AG08396 (cell line): ENCODE measurements around the gene FOXD4.
"Not testable (repeated sequence)": the region's sequence is repeated elsewhere in the genome, so short reads cannot be mapped to it uniquely, and the experiment has no call there.

Experiments used
- DNase-seq: peaks from one replicate; pipeline ENCODE4 v3.0.0; 2012; ENCODE audit warnings: low spot score, mixed read lengths

Gene FOXD4

DNA sequence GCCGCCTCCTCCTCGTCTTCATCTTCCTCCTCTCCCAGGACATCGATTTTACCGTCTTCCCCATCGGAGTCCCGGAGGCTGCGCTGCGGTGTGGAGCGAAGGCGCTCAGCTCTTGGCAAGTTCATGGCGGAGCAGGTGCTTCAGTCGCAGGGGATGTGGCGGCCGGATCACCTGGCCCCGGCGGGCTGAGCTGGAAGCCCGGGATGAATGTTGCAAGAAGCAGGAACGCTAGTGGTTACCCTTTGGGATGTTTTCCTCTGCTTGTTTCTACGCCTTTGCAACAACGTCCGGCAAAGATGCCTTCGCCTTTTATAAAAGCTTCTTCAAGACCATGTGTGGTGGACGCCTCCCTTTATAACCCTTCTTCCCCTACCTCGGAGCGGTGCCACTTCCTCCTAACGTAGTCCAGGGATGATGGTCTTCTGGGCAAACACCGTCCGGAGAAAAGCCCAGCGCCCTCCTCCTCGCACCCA lies at the start of gene FOXD4:
Gene FOXD4, minus strand, starts transcription at position 423 of the 473 bp plus-strand sequence. Its CDS starts 298 bp downstream, at position 125.
- not testable (repeated sequence) for DNase-seq

DNA sequence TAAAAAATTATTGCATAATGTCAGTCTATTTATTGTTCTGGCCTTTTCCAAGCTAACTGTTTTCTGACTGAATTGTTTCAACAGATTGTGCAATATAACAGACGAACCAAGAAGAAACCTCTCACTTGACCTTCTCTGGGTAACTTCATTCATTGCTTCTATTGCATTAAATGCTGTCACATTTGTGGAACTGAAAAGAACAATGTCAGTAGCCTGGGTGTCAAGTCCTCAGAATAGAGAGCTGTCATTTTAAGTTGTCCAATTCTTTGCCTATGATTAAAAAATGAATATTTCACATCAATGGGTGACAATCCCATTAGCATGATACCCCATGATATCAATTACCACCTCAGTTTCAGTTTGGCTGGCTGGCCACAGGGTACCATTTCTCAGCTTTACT lies 41.7 kb upstream of the FOXD4 start:
- DNase-seq, result not testable (repeated sequence)

DNA sequence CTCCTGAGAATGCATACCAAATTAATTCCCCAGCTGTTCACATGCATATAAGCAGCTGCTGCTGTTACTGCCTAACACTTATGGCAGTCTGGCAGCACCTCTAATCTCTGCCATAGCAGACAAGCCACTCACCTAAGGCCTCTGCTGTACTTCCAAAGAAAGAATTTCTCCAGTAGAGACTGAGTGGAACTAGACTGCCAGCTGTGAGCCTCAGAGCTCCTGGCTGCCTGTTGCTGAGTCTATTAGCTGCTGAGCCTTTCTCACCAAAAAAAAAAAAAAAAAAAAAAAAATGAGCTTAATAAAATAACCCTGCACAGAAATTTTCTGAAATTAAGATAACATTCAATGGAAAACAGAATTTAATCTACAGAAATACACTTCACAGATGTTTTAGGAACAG lies 33.0 kb upstream of the FOXD4 start:
- DNase-seq, result not testable (repeated sequence)

DNA sequence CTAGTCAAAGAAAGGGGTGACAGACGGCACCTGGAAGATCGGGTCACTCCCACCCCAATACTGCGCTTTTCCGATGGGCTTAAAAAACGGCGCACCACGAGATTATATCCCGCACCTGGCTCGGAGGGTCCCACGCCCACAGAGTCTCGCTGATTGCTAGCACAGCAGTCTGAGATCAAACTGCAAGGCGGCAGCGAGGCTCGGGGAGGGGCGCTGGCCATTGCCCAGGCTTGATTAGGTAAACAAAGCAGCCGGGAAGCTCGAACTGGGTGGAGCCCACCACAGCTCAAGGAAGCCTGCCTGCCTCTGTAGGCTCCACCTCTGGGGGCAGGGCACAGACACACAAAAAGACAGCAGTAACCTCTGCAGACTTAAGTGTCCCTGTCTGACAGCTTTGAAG lies 21.7 kb upstream of the FOXD4 start:
- not testable (repeated sequence) for DNase-seq

DNA sequence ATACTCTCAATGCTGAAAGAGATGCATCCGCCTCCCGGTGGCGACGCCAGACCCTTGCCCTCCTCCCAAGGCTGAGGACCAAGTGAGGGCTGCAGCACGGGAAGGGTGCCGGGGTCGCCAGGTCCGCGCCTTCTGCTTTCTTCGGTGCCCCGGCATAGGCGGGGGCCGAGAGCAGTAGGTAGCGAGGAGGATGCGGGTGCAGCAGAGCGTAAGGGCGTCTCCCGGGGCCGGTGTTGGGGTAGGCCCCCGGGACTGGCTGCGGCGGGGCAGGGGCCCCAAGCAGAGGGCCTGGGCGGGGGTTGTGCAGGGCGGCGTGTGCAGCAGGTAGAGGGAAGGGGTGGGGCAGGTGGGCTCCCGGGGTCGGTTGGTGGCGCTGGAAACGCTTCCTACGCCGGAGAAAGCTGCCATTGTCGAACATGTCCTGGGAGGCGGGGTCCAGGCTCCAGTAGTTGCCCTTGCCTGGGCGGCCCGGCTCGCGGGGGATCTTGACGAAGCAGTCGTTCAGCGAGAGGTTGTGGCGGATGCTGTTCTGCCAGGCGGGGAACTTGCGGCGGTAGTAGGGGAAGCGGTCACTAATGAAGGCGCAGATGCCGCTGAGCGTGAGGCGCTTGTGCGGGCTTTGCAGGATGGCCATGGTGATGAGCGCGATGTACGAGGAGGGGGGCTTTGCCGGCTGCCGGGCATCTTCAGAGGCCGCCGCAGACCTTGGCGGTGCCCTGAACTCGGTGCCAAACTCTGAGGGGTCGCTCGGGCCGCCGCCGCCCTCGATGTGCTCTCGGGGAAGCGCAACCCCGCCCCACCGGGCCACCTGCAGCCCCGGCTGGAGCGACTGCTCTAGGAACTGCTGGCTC lies 848 bp downstream of the FOXD4 start:
- not testable (repeated sequence) for DNase-seq

DNA sequence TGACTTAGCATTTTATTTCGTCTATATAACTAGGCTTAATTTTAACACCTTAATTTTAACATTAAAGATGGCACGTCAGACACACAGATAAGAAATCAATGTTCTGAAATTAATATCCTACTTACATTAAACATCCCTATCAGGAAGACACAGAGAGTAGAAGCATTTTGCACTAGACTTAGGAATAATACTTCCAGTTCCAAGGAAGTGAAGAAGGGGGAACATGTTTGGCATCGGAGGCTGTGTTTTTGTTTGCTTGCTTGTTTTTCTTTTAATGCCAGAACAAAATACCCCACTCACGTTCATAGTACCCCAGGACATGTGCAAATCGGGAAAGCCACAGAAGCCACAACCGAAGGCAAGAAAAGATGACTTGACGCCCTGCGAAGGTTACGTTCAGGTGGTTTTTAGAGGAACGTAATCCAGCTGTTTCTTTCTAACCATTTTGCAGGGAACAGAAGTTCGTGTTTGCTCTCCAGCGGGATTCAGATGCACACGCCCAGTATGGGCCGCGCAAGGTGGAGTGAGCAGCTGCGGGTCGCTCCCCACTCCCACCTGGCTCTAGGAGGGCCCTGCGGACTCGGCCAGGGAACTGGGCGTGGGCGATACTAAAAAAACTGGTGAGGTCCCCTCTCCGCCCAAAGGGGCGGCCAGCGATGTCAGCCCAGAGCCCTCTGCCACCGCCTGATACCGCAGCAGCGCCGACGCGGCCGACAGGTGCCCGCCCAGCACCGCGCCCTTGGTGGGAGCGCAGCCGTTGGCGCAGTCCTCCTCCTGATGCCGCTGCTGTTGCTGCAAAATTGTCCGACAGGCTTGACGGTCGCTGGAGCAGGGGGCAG lies 1.8 kb downstream of the FOXD4 start:
- not testable (repeated sequence) for DNase-seq

DNA sequence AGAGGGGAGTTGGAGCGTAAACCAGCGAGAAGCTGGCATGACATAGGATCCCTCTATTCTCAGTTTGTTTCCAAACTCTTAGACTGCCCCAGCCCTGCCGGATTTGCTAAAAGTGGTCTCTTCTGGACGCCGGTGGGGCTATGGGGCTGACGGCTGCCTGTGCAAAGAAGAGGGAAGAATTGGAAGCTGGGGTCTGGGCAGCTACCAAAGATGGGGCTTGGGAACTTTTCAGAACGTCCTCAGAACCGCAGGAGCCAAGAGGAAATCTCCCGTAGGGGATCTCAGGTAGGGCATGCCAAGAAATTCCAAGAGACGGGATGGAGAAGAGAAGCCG lies 3.1 kb downstream of the FOXD4 start:
- DNase-seq, result not testable (repeated sequence)

DNA sequence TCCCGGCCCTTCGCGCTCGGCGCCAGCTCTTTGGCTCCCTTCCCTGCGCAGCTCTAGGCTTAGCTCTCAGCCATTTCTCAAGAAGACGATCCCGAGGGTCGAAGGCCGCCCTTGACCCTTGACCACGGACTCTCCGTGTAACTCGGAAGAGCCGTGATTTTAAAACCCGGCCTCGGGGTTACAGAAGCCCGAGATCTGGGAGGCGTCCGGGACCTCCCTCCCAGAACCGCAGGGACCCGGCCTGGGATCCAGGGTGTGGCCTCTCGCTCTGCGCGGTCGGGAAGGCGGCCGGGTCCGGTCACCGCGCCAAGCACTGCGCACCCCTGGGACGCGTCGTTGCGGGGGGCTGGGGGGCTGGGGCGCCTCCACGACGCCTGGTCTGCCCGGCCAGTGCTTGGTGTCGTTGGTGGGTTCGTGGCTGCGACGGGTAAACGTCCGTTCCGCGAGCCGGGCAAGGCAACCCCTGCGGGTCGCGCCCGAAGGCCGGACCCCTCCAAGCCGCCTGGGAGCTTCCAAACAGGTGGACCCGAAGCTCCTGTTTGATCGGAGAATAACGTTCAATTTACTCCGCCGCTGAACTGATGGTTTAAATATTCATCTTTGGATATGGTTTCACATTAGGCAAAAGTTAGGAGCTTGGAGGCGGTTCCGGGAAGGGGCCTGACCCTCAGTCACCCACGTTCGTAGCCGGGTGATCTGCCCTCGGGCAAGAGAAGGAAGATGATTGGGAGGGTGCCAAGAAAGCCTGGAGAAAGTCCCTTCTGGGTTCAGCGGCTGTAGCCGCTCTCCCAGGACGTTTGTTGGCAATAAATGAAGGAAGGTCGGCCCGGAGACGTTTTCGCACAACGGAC lies 3.7 kb downstream of the FOXD4 start:
- DNase-seq, result peak; percentile 5

DNA sequence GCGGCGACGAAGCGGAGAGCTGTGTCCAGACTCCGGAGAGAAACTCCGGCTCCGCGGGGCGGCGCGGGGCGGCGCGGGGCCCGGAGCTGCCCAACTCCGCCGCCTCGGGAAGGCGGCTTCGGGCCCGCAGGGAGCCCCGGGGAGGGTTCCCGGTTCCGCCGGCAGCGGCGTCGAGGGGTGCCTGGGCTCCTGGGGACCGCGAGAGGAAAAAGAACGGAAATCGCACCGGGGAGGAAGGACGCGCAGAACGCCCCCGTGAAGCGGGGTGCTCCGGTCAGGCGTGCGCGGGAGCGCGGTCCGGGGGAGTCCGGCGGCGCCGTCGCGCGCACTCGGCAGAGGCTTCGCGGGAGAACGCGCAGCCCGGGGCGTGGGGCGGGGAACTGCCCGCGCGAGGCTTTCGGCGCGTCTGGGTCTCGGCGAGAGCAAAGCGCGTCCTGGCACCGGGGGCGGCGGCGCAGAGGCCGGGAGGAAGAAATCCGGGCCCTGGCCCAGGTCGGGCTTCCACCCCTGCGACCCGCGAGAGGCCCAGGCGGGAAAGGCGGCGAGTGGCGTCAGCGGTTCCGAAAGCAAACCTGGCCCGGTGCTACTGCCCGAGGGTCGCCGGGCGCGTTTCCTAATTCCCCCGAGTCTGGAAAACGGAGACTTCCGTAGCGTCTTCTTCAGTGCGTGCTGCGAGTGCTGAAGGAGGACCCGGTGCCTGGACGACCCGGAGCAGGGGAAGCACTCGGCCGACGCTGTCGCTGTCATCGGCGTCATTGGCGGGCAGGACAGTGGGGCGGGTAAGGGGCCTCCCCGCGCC lies 4.5 kb downstream of the FOXD4 start:
- DNase-seq, result peak; percentile 5

DNA sequence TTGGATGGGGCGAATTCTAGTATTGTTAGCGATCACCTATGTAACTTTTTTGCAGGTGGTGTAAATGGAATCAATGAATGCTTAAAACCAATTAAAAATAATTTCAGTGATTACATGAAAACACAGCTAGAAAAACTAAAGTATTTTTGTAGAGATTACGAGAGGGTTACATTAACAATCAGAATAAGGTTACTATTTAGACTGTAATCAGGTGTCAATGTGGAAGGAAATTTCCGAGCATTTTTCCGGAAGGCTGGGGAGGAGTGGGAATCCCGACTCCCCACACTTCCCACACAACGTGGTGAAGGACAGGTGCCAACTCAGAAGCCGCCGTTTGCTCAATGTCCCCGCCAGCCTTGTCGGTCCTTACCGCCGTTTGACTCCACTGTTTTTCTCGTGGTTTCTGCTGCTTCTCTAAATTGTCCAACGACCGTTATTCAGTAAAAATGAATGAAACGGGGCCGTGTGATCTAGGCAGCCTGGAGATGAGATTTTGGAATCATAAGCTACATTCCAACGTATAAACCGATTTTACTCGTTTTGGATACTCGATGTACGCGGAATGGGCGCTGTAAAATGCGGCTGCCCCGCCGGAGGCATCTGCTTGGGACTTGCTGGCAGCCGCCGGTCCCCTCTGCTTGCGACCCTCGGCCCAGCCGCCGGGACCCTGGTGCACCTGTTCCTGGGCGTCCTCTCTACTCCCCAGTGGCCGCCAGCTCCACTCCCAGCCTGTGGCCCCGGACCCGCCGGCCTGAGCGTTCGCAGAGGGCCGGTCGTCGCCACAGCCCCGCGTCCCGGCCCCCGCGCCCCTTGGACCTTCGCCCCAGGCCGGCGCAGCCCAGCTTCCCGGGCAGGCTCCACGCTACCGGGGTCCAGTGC lies 5.4 kb downstream of the FOXD4 start:
- DNase-seq, result not testable (repeated sequence)

DNA sequence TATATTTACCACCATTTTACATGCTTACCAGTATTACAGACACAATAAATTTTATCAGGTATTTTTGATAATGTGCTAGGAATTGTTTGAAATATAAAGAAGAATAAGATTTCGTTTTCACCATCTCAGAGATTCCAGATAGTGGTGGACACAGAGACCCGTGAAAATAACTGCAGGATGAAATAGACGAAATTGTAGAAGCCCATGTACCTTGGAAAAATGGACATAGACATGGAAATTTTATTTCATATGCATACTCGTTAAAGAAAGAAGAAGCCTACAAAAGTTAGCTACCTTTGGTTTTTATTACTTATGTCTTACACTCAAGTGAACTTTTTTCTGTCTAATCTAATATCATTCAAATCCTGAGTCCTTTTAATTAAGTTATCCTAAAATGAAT lies 7.5 kb downstream of the FOXD4 start:
- not testable (repeated sequence) for DNase-seq

DNA sequence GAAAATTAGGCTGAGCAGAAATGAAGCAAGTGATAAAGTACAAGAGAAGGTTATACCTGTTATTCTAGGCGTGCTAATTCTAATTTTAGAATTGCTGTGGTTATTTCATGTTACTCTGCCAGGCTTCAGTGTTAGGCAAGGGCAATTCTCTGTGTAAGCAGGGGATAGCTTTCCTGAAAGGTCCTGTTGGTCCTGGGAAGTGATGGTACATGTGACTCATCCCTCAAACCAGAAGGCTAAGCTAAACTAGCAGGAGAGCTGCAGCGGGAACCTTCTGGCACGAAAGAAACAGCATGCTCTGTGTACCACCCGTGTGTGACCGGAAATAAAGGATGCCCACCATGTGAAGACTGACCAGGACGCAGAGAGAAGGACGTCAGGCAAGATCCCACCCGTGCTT lies 8.7 kb downstream of the FOXD4 start:
- not testable (repeated sequence) for DNase-seq

DNA sequence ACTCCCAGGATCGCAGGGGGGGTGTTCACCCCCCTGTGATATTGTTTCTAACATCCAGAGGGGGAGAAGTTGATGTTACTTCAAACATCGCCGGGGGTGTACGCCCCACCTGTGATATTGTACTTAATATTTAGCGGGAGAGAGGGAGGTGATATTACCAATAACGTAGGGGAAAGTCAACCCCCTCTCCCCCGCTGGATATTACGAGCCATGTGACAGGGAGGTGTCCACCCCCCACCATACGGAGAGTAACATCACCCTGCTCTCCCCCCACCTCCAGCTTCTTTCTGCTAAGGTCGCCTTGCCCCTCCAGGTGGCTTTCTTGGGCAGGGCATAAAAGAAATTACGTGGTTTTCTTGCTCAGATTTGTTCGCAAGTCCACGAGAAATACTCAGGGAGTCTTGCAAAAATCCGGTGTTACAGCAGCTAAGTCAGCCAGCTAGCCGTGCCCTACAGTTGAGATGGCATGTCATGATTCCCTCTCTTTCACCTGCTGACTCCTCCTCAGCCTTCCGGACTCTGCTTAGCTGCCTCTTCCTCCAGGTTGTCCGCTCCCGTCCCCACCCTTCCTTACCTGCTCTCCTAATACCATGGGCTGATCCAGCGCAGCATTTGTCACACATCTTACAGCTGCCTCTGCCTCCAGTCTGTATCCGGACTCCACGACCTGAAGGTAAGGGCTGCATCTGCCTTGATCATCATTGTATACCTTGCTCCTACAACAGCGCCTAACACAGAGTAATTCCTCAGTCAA lies 9.3 kb downstream of the FOXD4 start:
- DNase-seq, result not testable (repeated sequence)

DNA sequence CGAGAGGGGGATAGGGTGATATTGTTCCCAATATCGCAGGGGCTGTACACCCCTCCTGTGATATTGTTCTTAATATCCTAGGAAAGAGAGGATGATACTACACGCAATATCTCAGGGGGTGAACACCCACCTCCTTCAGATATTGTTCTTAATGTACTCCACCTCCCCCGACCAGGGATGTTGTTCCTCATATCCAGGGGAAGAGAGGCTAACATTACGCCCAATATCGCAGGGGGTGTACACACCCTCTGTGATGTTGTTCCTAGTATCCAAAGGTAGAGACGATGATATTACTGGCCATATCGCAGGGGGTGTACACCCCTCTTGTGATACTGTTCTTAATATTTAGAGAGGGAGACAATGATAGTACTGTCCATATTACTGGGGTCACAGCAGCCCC lies 12.2 kb downstream of the FOXD4 start:
- DNase-seq, result not testable (repeated sequence)

DNA sequence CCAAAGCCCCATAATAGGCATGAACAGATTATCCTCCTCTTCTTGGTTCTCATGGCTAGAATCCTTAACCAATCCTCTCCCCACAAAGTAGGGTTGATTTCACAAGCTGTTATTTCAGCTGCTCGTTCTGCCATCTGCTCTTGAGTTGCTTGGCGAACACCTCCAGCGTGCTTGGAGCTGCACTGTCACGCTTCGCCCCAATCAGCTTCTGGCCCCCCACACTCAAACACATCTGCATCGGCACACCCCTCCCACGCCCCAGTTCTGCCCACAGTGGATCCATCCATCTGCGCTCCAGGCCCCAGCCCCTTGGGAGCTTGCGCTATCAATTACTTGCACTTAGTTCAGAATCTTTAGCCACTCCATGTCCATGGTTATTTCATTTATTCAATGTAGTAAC lies 17.8 kb downstream of the FOXD4 start:
- not testable (repeated sequence) for DNase-seq

DNA sequence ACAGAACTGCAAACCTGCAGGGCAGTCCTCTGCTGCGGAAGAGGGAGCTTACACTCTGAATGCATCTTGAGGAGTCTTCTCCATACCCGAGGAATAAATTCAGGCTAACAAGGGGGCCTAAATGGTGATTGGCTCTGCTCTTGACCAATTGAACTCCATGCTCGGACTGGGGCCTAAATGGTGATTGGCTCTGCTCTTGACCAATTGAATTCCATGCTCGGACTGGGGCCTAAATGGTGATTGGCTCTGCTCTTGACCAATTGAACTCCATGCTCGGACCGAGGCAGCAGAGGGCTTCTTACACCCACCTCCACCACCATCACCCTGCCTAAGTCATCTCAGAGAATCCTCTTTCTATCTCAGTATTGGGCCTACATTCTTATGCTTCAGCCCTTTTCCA lies 18.4 kb downstream of the FOXD4 start:
- DNase-seq, result not testable (repeated sequence)

DNA sequence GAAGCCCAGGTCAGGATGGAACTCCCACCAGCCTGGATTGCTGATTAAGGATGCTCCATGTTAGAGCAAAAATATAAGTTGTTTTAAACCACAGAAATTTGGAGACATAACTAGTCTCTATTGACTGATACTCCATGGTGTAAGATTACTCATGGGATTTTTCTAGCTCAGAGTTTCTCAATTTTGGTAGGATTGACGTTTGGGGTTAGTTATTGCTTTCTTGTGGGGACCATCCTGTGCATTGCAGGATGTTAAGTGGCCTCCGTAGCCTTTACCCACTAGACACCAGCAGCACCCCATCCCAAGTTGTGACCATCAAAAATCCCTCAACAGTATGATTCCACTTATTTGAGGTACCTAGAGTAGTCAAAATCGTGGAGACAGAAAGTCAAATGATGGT lies 19.4 kb downstream of the FOXD4 start:
- not testable (repeated sequence) for DNase-seq

DNA sequence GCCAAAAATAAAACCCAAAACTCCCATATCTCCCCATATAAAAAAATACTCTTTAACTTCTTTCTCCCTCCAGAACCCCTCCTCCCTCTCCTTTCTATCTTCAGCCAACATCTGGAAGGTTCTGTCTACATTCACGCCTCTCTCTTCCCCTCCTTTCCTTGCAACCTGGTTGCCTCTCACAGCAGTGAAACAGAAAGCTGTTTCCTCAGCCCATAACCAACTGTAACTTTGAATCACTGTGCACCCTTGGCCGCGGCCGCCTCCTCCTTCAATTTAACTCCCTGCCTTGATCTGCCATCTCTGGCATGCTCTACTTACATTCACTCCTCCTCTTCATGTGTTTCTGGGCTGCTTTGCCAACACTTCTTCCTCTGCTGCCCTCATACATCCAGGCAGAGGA lies 23.2 kb downstream of the FOXD4 start:
- not testable (repeated sequence) for DNase-seq

DNA sequence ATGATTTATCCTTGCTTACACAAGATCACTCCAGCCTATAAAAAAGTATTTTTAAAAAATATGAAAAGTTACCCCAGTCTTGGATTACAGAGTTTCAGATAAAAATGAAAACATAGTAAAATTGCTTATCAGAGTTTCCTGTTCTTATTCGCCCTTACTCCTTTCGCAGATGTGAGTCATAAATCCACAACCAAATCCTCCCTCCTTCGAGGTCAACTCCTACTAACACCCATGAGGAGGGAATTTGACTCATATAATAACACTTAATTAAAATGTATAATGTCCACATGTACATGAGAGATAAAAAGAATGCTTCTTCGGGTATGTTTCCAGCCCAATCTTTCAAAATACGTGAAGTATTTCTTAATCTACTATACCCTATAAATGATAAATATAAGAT lies 23.9 kb downstream of the FOXD4 start:
- DNase-seq, result not testable (repeated sequence)
